ENCODE data around the gene LRP1.

Gene LRP1

DNA sequence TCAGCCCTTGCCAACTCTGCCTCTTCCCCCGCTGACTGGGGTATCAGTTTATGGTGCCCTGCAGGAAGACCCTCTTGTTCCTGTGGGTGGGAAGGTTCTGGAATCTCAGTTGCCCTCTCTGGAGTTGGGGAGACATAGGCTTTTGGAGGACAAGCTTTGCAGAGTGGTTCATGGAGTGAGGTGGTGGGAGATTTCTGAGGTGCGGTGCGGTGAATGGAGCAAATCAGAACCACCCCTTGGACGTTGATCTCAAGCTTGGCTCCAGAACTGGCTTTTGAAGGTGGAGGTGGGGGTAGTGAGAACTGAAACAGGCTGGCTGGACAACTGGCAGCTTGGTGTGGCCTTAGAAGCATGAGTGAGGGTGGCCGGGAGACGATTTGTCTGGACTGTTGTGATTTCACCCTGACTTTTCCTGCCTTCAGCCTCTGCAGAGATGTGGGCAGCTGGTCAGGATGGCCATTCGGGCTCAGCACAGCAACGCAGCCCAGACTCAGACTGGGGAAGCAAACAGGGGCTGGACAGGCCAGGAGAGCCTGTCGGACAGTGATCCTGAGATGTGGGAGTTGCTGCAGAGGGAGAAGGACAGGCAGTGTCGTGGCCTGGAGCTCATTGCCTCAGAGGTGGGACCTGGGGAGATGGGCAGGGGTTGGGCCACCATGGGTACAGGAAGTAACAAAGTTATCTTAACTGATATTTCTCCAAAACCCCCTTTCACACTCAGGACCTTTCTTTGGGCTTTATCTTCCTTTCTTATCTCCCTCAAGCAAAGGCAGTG, 102.3 kb downstream of the LRP1 start:
- TF ChIP-seq ZFX (IDR thresholded peaks at IDR 0.05; ENCODE audit: borderline replicate concordance): no peak
- TF ChIP-seq, protein P1, sequence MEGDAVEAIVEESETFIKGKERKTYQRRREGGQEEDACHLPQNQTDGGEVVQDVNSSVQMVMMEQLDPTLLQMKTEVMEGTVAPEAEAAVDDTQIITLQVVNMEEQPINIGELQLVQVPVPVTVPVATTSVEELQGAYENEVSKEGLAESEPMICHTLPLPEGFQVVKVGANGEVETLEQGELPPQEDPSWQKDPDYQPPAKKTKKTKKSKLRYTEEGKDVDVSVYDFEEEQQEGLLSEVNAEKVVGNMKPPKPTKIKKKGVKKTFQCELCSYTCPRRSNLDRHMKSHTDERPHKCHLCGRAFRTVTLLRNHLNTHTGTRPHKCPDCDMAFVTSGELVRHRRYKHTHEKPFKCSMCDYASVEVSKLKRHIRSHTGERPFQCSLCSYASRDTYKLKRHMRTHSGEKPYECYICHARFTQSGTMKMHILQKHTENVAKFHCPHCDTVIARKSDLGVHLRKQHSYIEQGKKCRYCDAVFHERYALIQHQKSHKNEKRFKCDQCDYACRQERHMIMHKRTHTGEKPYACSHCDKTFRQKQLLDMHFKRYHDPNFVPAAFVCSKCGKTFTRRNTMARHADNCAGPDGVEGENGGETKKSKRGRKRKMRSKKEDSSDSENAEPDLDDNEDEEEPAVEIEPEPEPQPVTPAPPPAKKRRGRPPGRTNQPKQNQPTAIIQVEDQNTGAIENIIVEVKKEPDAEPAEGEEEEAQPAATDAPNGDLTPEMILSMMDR (IDR thresholded peaks at IDR 0.05): no peak
- peak overlapping the region; percentile 100 for H3K27ac ChIP-seq

DNA sequence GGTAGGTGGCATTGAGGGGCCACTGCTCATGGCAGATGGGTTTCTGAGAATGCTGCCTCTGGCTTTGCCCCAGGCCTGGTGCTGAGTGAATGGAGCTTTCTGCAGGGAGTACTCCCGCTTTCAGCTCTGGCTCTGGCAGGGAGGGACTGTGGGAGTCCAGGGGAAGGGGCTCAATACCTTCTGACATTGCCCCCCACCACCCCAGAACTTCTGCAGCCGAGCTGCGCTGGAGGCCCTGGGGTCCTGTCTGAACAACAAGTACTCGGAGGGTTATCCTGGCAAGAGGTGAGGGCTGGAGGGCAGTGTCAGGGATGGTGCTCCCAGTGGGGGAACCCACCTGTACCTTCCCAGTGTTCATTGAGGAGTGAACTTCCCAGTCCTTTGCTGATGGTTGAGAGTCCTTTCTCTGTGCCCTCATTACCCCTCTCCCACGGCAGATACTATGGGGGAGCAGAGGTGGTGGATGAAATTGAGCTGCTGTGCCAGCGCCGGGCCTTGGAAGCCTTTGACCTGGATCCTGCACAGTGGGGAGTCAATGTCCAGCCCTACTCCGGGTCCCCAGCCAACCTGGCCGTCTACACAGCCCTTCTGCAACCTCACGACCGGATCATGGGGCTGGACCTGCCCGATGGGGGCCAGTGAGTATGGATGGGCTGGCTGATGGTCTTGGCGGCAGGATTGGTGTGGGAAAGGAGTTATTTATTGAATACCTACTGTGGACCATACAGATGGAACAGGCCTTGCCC, 103.2 kb downstream of the LRP1 start:
- TF ChIP-seq, protein P1 (IDR thresholded peaks at IDR 0.05): no peak
- no peak for TF ChIP-seq ZFX (IDR thresholded peaks at IDR 0.05; ENCODE audit: borderline replicate concordance)
- peak overlapping the region; percentile 100 for H3K27ac ChIP-seq

DNA sequence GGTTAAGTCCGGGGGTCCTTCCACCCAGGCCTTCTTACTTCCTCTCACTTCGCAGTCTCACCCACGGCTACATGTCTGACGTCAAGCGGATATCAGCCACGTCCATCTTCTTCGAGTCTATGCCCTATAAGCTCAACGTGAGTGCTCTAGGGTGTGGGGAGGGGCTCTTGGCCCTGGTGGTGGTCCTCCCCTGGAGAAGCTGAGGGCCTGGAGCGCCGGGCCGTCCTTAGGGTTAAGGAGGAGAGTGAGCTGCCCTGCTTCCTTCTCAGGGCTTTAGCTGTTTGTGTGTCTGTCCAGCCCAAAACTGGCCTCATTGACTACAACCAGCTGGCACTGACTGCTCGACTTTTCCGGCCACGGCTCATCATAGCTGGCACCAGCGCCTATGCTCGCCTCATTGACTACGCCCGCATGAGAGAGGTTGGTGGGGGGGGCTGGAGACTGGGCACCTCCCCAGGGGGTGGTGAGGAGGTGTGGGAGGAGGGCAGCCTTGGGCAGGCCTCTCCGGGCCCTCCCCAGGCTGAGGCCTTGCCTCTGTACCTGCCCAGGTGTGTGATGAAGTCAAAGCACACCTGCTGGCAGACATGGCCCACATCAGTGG, 104.0 kb downstream of the LRP1 start:
- TF ChIP-seq, protein P1 (IDR thresholded peaks at IDR 0.05): no peak
- TF ChIP-seq ZFX (IDR thresholded peaks at IDR 0.05; ENCODE audit: borderline replicate concordance): no peak
- peak overlapping the region; percentile 100 for H3K27ac ChIP-seq

DNA sequence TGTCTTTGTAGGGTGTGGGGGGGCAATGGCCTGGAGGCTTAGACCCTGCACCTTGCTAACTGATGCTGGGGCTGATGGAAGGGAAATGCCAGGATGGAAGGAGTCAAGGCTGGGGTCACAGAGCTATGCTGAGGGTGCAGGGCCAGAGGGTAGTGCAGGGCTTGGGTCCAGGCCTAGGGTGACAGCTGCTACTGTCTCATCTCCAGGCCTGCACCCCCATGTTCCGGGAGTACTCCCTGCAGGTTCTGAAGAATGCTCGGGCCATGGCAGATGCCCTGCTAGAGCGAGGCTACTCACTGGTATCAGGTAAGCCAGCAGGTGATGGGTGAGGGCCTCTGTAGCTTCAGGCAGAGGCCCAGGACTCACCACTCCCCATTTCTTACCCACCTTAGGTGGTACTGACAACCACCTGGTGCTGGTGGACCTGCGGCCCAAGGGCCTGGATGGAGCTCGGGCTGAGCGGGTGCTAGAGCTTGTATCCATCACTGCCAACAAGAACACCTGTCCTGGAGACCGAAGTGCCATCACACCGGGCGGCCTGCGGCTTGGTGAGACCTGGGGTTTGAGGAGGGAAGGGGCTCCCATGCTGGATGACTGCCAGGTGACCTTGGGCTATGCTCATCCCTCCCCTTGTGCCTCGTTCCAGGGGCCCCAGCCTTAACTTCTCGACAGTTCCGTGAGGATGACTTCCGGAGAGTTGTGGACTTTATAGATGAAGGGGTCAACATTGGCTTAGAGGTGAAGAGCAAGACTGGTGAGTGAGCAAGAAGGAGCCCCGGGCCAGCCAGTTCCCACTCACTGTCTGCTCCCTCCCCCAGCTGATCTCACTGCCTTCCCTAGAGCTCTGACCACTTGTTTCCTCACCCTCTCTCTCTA, 105.3 kb downstream of the LRP1 start:
- peak overlapping the region; percentile 100 for H3K27ac ChIP-seq
- no peak for TF ChIP-seq ZFX (IDR thresholded peaks at IDR 0.05; ENCODE audit: borderline replicate concordance)
- TF ChIP-seq, protein P1 (IDR thresholded peaks at IDR 0.05): no peak

DNA sequence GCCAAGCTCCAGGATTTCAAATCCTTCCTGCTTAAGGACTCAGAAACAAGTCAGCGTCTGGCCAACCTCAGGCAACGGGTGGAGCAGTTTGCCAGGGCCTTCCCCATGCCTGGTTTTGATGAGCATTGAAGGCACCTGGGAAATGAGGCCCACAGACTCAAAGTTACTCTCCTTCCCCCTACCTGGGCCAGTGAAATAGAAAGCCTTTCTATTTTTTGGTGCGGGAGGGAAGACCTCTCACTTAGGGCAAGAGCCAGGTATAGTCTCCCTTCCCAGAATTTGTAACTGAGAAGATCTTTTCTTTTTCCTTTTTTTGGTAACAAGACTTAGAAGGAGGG, 105.9 kb downstream of the LRP1 start:
- no peak for TF ChIP-seq ZFX (IDR thresholded peaks at IDR 0.05; ENCODE audit: borderline replicate concordance)
- TF ChIP-seq, protein P1 (IDR thresholded peaks at IDR 0.05): no peak
- peak overlapping the region; percentile 100 for H3K27ac ChIP-seq

DNA sequence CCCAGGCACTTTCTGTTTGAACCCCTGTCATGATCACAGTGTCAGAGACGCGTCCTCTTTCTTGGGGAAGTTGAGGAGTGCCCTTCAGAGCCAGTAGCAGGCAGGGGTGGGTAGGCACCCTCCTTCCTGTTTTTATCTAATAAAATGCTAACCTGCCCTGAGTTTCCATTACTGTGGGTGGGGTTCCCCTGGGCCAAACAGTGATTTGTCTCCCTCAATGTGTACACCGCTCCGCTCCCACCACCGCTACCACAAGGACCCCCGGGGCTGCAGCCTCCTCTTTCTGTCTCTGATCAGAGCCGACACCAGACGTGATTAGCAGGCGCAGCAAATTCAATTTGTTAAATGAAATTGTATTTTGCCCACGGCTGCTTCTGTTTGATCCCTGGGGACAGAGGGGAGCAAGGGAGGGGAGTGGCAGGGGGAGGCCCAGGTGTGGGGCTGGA, 106.3 kb downstream of the LRP1 start:
- H3K27ac ChIP-seq: peak overlapping the region; percentile 100
- TF ChIP-seq, protein P1 (IDR thresholded peaks at IDR 0.05): no peak
- no peak for TF ChIP-seq ZFX (IDR thresholded peaks at IDR 0.05; ENCODE audit: borderline replicate concordance)

Measured in 22Rv1 (cell line).